ENCODE data around the gene PROM1. TPM values are rescaled to one million over a fixed set of nuclear protein-coding genes. Genes with fewer than 3 reads are reported as not detected.
A peak's percentile ranks its signal among the peaks of the same experiment; 100 is the strongest.

PROM1 gene
- total RNA-seq, 1 donor from 2014 or later, result 3.5 TPM

GRCh38 chr4:16110661-16111290, 27.0 kb upstream of the PROM1 start:
- intact Hi-C loops (cut with DNase I), result no loop called here
- ATAC-seq, result no peak
- DNase-seq (ENCODE audit: missing footprints), result no peak

DNA sequence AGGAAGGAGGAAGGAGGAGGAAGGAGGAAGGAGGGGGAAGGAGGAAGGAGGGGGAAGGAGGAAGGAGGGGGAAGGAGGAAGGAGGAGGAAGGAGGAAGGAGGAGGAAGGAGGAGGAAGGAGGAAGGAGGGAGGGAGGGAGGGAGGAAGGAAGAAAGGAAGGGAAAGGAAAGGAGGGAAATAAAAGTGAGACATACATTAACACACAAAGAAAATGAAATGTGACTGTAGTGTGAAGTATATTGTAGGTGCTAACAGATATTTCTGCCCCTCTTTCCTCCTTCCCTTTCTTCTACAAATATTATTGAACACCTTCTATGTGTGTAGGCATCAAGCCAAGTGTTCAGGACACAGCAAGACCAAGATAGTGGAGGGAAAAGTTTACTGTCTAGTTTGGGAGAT, 26.4 kb upstream of the PROM1 start:
- DNase-seq (ENCODE audit: missing footprints) (no peak), ATAC-seq (no peak)
- intact Hi-C loops (cut with DNase I), result no loop called here

DNA sequence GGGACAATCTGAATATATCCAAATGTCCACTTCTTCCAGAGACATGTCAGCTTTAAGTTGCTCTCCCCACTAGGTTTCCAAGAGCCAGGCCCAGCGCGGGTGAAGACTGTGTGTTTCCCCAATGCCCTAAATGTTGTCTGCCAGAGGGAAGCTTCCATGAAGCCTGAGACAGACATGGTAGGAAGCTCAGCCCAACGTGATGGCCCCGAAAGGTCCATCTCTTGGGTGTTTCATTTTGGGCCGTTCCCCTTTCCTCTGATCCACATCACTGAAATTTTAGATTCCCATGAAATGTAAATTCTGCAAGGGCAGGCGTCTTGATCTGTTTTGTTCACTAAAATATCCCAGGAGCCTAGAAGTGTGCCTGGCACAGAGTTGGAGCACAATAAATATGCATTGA, 25.4 kb upstream of the PROM1 start:
- no peak for ATAC-seq
- DNase-seq (ENCODE audit: missing footprints), result no peak
- intact Hi-C loops (cut with DNase I), result no loop called here

DNA sequence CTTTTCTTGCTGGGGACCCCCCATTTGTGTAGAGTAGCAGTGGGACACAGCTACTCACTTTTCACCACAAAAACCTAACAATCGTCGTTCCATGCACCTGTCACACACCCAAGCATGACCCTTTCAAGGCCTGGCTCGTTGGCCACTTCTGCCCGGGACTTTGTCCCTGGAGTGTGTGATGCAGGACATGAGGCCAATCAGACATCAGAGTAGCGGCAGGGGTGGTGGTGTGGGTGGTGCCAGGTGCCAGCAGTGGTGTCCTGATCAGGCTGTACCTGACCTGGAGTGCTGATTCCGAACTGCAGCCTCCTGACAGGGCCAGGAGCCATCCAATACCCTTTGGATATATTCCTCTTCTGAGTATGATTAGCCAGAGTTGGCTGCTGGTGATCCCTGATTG, 23.1 kb upstream of the PROM1 start:
- intact Hi-C loops (cut with DNase I), result no loop called here
- no peak for DNase-seq (ENCODE audit: missing footprints)
- ATAC-seq, result no peak

DNA sequence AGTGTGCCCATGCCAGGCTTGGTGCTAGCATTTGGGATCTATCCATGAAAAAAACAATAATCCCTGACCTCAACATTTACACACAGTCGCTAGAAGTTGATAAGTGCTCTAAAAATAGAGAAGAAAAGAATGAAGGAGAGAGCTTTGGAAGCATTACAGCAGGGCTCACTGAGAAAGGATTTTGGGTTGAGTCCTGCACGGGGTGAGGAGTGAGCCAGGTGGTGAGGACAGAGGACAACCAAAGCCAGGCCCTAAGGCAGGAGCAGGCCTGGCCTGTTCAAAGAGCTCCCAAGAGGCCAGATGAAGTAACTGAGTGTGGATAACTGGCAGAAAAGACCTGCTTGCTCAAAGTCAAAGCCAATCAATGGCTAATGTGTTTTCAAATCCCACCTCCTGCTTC, 20.7 kb upstream of the PROM1 start:
- DNase-seq (ENCODE audit: missing footprints), result no peak
- intact Hi-C loops (cut with DNase I), result no loop called here

GRCh38 chr4:16102356-16102755, 18.5 kb upstream of the PROM1 start:
- intact Hi-C loops (cut with DNase I), result no loop called here
- DNase-seq (ENCODE audit: missing footprints), result no peak
- ATAC-seq, result no peak

More for the DNA sequence above, 20.7 kb upstream of the PROM1 start:
- ATAC-seq, result peak; percentile 77

DNA sequence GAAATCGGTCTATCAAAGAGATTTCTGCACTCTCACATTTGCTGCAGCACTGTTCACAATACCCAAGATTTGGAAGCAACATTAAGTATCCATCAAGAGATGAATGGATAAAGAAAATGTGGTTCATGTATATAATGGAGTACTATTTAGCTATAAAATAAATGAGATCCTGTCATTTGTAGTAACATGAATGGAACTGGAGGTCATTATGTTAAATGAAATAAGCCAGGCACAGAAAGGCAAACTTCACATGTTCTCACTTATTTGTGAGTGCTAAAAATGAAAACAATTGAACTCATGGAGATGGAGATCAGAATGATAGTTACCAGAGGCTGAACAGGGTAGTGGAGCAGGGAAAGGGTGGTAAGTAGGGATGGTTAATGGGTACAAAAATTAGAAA, 17.0 kb upstream of the PROM1 start:
- no peak for ATAC-seq
- DNase-seq (ENCODE audit: missing footprints), result no peak

GRCh38 chr4:16092682-16093319, 9.0 kb upstream of the PROM1 start:
- no peak for ATAC-seq
- intact Hi-C loops (cut with DNase I), result no loop called here
- DNase-seq (ENCODE audit: missing footprints), result no peak

More for the DNA sequence above, 17.0 kb upstream of the PROM1 start:
- intact Hi-C loops (cut with DNase I), result no loop called here

- intact Hi-C loops (cut with DNase I), result no loop called here
- DNase-seq (ENCODE audit: missing footprints) (no peak), ATAC-seq (no peak)
Measured at GRCh38 chr4:16090096-16090705, 6.4 kb upstream of the PROM1 start.

DNA sequence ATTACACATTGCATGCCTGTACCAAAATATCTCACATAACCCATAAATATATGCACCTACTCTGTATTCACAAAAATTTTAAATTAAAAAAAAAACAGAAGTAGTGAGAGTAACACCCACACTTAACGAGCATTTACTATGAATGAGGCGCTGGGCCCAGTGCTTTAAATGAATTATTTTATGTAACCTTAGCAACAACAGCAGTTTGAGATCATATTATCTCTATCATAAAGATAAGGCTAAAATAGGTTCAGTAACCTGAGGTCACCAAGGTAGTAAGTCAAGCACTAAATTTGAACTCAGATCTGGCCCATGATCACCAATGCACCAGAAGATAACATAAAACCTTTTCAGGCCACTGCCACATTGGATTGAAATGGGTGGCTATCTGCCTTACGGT, 5.3 kb upstream of the PROM1 start:
- ATAC-seq (no peak), DNase-seq (ENCODE audit: missing footprints) (no peak)
- intact Hi-C loops (cut with DNase I), result no loop called here

- DNase-seq (ENCODE audit: missing footprints) (no peak), ATAC-seq (no peak)
- intact Hi-C loops (cut with DNase I), result no loop called here
Measured at GRCh38 chr4:16088601-16089000, 4.8 kb upstream of the PROM1 start.

- no peak for DNase-seq (ENCODE audit: missing footprints)
- intact Hi-C loops (cut with DNase I), result no loop called here
- ATAC-seq, result no peak
Measured at GRCh38 chr4:16085822-16086221, 2.0 kb upstream of the PROM1 start.

DNA sequence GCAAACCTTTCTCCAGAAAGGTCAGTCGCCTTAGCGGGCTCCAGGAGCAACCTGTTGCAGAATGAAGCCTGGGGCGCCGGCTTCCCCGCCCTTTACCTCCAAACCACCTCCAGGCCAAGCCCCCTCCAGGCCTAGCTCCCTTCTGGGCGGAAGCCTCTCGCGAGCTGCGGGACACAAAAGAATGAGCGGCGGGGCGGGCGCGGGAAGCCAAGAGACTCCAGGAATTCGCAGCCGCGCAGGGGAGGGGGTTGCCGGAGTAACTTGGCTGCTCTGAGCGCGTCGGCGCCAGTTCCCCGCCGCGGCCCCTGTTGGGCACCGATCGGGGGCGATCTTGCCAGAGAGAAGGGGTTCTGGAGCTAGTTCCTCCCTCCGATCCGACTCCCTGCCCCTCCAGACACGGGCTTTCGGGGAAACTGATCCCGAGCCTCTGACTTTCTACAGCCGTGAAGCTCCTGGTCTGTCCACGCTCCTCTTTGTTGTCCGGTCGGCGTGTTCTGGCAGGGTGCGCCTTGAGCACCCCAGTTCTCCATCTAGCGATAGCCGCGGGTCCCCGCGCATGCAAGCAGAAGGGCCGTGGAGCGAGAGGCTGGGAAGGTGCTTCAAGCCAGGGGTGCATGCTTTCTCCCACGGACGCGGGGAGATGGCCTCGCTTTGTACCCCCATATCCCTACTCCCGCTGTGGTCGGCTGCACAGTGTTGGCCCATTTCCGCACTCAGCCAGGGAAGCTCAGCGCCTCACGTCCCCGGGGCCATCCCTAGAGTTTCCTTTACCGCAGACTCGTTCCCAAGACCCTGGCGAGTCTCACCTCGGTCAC, 1.2 kb downstream of the PROM1 start:
- ATAC-seq, result peak; percentile 26
- intact Hi-C loops (cut with DNase I), result no loop called here
- DNase-seq (ENCODE audit: missing footprints), result peak; percentile 76

GRCh38 chr4:16082041-16082425, 1.8 kb downstream of the PROM1 start:
- intact Hi-C loops (cut with DNase I), result no loop called here

GRCh38 chr4:16079046-16079445, 4.8 kb downstream of the PROM1 start:
- ATAC-seq, result no peak

More at GRCh38 chr4:16082041-16082425, 1.8 kb downstream of the PROM1 start:
- DNase-seq (ENCODE audit: missing footprints) (no peak), ATAC-seq (no peak)

GRCh38 chr4:16078195-16078760, 5.5 kb downstream of the PROM1 start:
- no peak for DNase-seq (ENCODE audit: missing footprints)
- intact Hi-C loops (cut with DNase I), result no loop called here
- peak; percentile 28 for ATAC-seq

More at GRCh38 chr4:16079046-16079445, 4.8 kb downstream of the PROM1 start:
- intact Hi-C loops (cut with DNase I), result no loop called here
- DNase-seq (ENCODE audit: missing footprints), result no peak

DNA sequence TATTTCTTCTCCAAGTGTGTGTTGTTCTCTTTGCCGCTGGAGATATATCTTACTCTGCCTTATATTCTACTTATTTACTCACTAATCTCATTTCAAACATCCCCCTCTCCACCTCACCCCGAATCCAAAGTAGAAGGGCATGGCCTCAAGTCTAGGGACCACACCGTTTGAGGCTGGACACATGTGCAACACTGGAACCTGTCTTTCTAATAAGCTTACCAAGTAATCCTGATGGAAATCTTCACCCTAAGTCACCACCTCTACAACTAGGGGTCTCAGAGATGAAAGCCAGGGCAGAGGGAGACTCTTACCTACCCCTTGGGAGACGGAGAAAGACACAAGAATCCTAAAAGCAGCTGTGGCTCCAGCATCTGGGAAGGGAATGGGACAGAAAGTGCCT, 6.0 kb downstream of the PROM1 start:
- intact Hi-C loops (cut with DNase I), result no loop called here
- DNase-seq (ENCODE audit: missing footprints) (no peak), ATAC-seq (no peak)

- DNase-seq (ENCODE audit: missing footprints) (no peak), ATAC-seq (no peak)
- intact Hi-C loops (cut with DNase I), result no loop called here
Measured at GRCh38 chr4:16075975-16076757, 7.7 kb downstream of the PROM1 start.

DNA sequence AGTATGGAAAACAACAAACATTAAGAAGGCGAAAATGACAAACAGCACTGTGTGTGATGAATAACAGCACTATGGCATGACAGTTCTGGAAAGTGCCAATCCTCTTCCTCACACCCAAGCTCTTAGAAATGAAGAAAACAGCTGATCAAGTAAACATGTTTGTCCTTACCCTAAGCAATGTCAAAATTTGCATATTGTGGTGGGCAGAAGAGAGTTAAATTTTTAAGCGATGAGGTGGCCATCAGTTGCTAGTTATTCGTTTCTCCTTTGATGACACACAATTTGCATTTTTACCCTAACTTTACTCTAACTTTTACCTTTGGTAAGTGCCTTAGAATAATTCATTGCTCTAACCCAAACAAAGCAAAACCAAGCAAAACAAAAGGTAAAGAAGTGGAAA, 8.8 kb downstream of the PROM1 start:
- DNase-seq (ENCODE audit: missing footprints) (no peak), ATAC-seq (no peak)
- intact Hi-C loops (cut with DNase I), result no loop called here

Data from Right ventricle myocardium inferior (tissue), 1 donor.